Stimulated activated CD4-positive, alpha-beta T cell treated with anti-CD3 and anti-CD28 coated beads, Interleukin-15, amount 100 ng/mL, for 24 hours (primary cell): Measurements from ENCODE around the gene MEFV.
A peak's percentile ranks its signal among the peaks of the same experiment; 100 is the strongest.
"Not testable (repeated sequence)": the region's sequence is repeated elsewhere in the genome, so short reads cannot be mapped to it uniquely, and the experiment has no call there.

ENCODE experiments used
- DNase-seq: peaks from one replicate; pipeline ENCODE4 v3.0.0-alpha.2; 2020

MEFV gene

DNA sequence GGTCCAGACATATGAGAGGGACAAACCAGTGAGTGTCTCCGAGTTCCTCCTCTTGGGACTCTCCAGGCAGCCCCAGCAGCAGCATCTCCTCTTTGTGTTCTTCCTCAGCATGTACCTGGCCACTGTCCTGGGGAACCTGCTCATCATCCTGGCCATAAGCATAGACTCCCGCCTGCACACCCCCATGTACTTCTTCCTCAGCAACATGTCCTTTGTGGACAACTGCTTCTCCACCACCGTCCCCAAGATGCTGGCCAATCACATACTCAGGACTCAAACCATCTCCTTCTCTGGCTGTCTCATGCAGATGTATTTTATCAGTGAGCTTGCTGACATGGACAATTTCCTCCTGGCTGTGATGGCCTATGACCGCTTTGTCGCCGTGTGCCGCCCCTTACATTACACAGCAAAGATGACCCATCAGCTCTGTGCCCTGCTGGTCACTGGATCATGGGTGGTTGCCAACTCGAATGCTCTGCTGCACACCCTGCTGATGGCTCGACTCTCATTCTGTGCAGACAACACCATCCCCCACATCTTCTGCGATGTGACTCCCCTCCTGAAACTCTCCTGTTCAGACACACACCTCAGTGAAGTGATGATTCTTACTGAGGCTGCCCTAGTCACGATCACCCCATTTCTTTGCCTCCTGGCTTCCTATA lies 40.7 kb downstream of the MEFV start:
- no peak for DNase-seq

DNA sequence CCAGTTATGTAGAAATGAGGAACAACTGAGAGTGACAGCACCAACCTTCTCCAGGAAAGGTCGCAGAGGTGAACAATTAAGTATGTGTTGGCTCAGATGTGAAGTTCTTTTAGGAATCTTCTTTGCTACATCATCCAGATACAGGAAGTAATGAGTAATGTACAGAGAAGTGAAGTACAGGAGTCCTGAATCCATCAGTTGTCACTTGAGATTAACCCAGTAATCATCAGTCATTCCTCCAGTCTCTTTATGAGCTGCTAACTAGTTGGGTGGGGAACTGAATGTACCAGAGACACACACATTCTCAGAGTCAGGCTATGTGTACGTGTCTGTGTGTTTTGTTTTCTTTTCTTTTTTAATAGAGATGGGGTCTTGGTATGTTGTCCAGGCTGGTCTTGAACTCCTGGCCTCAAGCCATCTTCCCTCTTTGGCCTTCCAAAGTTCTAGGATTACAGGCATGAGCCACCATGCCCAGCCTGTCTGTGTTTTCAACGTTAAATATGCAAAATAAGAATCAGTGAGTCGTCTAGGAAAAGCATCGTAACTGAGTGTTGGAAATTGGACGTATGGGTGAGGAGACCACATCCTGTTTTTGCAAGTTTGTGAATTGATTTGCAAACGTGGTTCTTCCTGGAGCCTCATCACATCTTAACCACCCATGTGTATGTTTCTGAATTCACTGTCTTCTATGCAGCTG lies 41.4 kb downstream of the MEFV start:
- peak; percentile 15 for DNase-seq

DNA sequence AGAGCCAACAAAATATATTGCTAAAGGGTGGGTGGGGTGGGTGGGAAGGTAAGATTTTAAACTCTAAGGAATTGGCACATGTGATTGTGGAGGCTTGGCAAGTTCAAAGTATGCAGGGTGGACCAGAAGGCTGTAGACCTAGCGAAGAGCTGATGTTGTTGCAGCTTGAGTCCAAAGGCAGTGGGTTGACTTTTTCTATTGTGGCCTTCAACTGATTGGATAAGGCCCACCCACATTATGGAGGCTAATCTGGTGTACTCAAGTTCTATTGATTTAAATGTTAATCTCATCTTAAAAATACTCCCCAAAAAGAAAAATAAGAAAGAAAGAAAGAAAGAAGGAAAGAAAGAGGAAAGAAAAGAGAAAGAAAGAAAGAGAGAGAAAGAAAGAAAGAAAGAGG lies 43.9 kb downstream of the MEFV start:
- DNase-seq = no peak

DNA sequence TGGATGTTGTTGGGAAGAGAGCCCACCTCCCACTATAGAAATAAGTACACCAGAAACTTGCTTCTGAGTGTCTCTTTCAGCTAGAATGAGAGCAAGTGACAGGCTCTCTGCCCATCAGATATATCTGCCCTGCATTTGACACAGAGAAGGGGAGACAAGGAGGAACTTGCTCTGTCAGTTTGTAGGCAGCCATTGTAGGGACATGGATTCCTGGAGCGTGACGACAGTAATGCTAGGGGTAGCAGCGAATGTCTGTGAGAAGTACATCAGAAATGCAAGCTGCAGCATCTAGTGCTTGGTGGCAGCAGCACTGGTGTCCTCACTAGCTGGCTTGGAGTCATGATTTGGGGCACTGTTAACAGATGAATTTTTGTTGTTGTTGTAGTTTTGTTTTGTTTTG lies 44.4 kb downstream of the MEFV start:
- no peak for DNase-seq

DNA sequence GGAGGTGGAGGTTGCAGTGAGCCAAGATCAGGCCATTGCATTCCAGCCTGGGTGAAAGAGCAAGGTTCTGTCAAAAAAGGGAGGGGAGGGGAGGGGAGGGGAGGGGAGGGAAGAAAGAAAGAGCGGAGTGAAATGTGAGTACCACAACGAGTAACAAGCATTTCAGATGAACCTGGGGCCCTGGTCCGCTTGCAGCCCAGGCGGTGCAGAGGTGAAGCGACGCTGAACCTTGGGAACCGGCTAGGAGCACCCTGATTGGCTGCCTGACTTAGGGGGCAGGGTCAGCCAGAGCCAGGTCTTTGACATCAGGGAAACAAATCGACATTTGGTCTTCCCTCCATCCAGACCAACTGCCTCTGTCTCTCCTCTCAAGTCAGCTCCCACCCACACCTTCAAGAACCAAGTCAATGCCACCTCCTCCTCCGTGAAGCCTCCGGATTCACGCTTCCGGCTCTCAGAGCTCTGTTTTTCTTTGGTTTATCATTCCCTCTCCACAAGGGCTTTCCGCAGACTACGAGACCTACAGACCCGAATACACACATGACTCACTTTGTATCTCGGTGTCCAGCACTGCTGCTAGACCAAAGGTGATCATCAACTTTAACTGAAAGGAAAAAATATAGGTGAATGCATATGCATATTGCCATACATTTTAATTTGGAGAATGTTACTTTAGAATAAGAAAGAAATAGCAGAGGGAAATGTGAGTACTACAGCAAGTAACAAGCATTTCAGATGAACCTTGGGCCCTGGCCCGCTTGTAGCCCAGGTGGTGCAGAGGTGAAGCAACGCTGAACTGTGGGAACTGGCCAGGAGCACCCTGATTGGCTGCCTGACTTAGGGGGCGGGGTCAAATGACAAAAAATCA lies 49.1 kb downstream of the MEFV start:
- DNase-seq = no peak

DNA sequence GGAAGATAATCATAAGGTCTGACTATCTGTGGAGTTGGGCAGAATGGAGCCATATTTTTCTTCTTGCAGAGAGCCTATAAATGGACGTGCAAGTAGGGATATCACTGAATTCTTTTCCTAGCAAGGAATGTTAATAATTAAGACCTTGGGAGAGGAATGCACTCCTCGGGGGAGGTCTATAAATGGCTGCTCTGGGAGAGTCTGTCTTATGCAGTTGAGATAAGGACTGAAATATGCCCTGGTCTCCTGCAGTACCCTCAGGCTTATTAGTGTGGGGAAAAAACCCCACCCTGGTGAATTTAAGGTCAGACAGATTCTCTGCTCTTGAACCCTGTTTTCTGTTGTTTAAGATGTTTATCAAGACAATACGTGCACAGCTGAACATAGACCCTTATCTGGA lies 50.5 kb downstream of the MEFV start:
- not testable (repeated sequence) for DNase-seq

DNA sequence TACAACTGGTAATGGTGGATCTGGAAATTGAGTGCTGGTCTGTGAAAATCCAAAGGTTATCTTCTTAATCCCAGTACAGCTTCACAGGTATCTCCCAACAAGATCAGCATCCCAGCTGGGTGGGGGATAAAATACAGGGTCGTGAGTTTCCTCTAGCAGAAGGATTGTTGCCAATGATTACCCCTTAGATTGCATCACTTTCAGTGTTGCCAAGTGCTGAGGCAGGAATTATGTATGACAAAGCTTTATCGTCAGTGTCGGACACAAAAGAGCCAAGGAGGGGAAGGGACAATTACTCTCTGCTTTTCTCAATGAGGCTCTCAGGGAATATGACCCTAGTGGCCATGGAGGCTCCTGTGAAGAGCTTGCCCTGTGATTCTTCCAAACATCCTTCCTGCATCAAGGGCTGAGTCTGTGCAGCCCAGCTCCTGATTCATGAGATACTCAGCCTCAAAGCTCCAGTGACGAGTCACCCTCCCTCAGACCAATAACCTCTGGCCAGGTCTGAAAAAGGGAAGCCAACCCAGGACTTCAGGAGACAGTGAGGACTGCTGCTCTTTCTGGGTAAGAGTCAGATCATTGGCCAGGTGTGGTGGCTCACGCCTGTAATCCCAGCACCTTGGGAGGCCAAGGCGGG lies 53.4 kb downstream of the MEFV start:
- no peak for DNase-seq

DNA sequence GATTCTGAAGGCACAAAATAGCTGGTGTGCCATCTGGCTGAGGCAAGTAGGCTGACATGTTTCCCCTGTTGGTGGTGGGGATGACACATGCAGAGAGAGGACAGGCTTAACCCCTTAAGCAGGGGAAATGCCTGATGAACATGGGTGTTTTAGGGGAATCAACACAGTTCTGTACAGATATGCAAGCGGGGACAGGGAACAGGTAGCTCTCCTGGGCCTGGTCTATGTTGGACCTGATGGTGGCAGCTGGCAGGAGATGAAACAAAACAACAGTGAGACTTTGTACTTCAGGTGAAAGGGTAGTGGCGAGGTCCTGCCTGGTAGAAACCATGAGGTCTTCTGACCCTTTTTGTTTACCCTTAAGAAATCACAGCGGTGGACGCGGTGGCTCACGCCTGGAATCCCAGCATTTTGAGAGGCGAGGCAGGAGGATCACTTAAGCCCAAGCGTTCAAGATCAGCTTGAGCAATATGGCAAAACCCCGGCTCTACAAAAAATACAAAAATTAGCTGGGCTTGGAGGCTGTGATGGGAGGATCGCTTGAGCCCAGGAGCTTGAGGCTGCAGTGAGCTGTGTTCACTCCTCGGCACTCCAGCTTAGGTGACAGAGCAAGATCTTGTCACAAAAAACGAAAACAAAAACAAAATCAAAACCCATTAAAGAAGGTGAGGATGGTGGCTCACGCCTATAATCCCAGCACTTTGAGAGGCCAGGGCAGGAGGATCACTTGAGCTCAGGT lies 57.9 kb downstream of the MEFV start:
- DNase-seq = no peak

DNA sequence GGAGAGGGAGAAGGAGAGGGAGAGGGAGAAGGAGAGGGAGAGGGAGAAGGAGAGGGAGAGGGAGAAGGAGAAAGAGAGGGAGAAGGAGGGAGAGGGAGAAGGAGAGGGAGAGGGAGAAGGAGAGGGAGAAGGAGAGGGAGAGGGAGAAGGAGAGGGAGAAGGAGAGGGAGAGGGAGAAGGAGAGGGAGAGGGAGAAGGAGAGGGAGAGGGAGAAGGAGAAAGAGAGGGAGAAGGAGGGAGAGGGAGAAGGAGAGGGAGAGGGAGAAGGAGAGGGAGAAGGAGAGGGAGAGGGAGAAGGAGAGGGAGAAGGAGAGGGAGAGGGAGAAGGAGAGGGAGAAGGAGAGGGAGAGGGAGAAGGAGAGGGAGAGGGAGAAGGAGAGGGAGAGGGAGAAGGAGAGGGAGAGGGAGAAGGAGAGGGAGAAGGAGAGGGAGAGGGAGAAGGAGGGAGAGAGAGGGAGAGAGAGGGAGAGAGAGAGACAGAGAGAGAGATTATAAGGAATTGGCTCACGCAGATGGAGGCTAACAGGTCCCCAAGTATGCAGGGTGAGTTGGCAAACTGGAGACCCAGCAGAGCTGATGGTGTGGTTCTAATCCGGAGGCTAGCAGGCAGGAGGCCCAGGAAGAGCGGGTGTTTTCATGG lies 58.6 kb downstream of the MEFV start:
- not testable (repeated sequence) for DNase-seq

DNA sequence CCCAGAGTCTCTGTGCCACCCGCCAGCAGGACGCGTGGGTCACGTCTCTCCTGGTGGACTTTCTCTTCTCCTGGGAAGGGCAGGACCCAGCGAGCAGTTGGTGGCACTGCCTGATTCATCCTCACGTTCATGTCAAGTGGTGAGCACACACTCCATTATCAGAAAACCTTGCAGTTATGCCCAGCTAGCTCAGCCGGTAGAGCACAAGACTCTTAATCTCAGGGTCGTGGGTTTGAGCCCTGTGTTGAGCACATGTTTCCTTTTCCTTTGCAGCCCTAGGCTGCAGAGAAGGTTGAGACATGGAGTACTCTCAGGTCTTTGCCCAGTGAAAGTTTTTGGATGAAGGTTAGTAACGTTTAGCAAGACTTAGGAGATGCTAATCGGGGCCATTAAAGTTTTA lies 60.5 kb downstream of the MEFV start:
- no peak for DNase-seq

DNA sequence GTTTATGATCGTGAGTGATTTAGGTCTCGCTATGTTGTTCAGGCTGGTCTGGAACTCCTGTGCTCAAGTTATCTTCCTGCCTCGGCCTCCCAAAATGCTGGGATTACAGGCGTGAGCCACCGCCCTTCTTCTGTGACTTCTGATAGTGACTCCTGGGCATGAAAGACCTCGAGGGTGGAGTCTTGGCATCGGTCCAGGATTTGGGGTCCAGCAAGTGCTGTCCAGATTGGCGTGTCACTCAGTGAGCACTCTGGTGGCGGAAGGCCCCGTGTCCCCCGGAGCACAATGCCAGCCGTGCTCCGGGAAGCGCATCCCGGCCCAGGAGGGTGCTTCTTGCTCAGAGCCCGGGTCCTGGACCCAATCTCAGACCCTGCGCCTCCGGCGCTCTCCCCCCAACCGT lies 61.6 kb downstream of the MEFV start:
- DNase-seq = no peak

DNA sequence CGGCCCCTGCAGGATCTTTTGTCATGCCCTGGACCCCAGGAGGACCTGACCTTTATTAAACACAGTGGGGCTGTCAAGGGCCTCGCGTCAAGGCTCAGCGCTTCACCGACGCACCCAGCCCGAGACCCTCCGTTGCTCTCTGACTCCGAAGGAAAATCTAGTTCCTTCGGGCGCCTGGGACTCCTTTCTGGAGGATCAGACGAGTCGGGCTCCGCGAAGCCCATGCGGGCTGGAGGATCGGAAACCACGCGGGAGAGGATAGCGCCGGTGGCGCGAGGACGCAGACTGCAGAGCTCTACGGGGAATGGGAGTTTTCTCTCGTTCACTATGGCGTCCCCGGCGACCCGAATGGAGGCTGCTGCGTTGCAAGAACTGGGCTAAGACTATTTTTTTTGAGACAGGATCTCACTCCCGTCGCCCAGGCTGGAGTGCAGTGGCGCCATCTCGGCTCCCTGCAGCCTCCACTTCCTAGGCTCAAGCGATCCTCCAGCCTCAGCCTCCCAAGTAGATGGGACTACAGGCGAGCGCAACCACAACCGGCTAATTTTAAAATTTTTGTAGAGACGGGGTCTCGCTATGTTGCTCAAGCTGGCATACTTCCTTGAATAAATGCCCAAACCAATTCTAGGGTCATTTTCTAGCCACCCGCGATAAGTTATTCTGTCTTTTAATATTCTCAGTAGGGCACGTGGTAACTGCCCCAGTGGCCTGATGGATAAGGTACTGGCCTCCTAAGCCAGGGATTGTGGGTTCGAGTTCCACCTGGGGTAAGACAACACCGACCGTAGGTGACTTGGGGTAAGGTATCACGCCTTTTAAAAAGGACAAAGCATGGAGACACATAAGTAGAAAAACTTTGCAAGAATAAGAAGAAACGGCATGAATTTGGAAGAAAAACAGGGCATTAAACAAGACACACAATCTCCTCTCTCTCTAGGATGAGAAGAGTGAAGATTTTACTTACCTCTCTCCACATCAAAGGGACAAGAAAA lies 62.9 kb downstream of the MEFV start:
- DNase-seq = no peak

DNA sequence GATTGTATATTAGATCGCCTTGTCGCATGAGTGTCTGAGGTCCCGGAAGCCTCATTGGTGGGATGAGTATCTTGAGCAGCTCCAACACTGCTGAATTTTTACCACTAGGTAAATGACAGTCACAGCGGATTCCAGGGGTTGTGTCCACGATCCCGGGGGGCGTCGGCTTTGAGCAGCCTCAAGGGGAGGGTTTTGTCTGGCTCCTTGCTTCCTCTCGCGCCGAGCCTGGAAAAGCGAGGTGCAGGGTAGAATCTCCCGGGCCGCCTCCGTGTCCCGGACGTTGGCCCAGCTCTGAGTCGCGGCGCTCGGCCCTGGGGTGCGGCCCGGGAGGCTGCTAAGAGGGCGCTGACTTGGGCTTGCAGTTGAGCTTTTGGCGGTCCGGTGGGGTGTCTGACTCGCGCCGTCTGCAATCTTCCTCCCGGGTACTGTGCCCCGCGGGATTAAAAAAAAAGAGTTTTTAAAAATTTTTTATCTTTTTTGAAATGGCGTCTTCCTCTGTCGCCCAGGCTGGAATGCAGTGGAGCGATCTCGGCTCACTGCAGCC lies 63.9 kb downstream of the MEFV start:
- DNase-seq = no peak
